T-helper 17 cell (primary cell): ENCODE results near the gene SYMPK. TPM values are rescaled to one million over a fixed set of nuclear protein-coding genes. Genes with fewer than 3 reads are reported as not detected.
"Not testable (repeated sequence)": the region's sequence is repeated elsewhere in the genome, so short reads cannot be mapped to it uniquely, and the experiment has no call there.

Experiments
- ATAC-seq: fragments of 150-1000 bp; cut with Tn5 transposase; 2 replicates; pipeline ENCODE4 v1.10.0; 2021; ENCODE audit warnings: mild to moderate bottlenecking, moderate library complexity
- DNase-seq, 3 donors: peaks; one replicate each; pipeline versions ENCODE4 v3.0.0 to v3.0.0-alpha.2; 2020 to 2021
- H3K9me3 ChIP-seq: one replicate; pipeline ENCODE4 v1.7.0; 2013; ENCODE audit warnings: low read length, mild to moderate bottlenecking; ENCODE audit not compliant: control insufficient read depth, poor library complexity, severe bottlenecking
- H3K27ac Mint-ChIP-seq: one replicate; pipeline ENCODE4 v1.8.0; 2022; ENCODE audit warnings: mild to moderate bottlenecking, moderate library complexity, mixed read lengths
- H3K27me3 Mint-ChIP-seq: one replicate; pipeline ENCODE4 v1.8.0; 2022; ENCODE audit warnings: mixed read lengths
- H3K36me3 Mint-ChIP-seq: one replicate; pipeline ENCODE4 v1.8.0; 2022; ENCODE audit warnings: low read depth, mixed read lengths
- H3K4me1 Mint-ChIP-seq: one replicate; pipeline ENCODE4 v1.8.0; 2022; ENCODE audit warnings: mild to moderate bottlenecking, mixed read lengths
- H3K4me3 Mint-ChIP-seq: one replicate; pipeline ENCODE4 v1.8.0; 2022; ENCODE audit warnings: mild to moderate bottlenecking, moderate library complexity, mixed read lengths
- total RNA-seq, 4 donors: library from RNA in 2 of 4; stranded (reverse) in 2 of 4; gene quantifications; one replicate each; pipeline ENCODE4 v1.2.3 and lab custom pipeline; 2022 to 2026

SYMPK gene
- total RNA-seq, 2 donors from 2014 or later = 75.5 to 81.6 TPM

DNA sequence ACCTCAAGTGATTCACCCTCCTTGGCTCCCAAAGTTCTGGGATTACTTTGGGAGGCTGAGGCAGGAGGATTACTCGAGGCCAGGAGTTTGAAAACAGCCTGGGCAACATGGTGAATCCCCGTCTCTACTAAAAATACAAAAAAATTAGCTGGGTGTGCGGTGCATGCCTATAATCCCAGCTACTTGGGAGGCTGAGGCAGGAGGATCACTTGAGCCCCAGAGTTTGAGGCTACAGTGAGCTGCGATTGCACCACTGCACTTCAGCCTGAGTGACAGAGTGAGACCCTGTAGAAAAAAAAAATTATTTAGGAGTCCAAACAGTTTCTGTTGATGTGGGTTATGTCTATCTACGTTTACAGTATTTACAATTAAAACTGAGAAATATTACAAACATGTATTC lies 7.9 kb upstream of the SYMPK start:
- Mint-ChIP-seq H3K4me3 (no peak overlapping the region), H3K27me3 (peaks cover under 1% of the 10 kb centered on the region), H3K27ac (no peak overlapping the region), H3K36me3 (no peaks in the 10 kb centered on the region), H3K4me1 (peaks cover 5% of the 10 kb centered on the region)
- ATAC-seq = no peak
- H3K9me3 ChIP-seq = no peaks in the 10 kb centered on the region
- no peak for DNase-seq

DNA sequence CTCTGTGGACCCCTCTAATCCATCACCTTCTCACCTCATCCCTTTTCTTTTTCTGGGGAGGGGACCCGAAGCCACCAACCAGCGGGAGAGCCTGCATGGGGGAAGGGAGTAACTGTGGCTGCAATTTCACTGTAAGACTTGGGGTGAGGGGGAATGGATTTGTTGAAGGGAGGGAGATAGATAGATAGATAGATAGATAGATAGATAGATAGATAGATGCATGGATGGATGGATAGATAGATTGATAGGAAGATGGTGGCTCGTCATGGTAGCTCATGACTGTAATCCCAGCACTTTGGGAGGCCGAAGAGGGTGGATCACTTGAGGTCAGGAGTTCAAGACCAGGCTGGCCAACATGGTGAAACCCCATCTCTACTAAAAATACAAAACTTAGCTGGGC lies 4.3 kb upstream of the SYMPK start:
- not testable (repeated sequence) for DNase-seq, H3K9me3 ChIP-seq, H3K36me3 Mint-ChIP-seq, H3K27ac Mint-ChIP-seq, ATAC-seq, H3K4me3 Mint-ChIP-seq
- peaks cover 22% of the 10 kb centered on the region for H3K4me1 Mint-ChIP-seq
- peaks cover 13% of the 10 kb centered on the region for H3K27me3 Mint-ChIP-seq

DNA sequence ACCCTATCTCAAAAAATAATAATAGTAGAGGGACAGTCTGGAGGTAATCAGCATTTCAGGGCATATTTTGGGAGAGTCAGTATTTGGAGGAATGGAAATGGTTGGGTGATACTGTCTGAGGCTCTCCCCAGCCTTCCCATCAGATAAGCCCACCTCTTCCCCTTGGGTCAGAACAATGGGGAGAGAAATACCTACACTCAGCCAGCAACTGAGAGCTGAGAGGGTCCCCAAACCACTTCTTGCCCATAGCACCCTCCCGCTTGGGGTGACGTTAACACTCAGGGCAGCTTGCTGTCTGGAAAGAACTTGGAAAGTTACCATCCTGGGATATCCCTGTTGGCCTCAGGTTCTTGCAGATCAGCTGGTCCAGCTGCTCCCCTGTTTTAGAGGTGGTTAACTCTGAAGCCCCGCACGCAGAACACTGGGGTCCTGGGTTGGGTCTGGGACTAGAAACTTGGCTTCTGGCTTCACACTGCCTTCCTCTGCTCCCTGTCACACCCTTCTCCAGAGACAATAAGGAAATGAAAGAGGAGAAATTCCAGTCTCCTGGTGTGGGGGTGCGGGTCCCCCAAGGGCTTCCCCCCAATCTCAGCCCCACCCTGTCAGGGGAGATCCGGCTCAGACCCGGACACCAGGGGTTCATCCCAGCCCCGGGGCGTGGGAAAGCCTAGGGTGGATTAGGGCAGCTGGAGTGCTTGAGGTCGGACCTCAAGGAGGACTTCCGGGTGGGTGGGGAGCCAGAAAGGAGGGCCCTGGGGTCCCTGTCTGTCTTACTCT lies 3.6 kb upstream of the SYMPK start:
- DNase-seq (no peak), ATAC-seq (no peak)
- H3K36me3 Mint-ChIP-seq = peaks cover 4% of the 10 kb centered on the region
- H3K27ac Mint-ChIP-seq = peak overlapping the region; percentile 24
- no peak overlapping the region for H3K4me3 Mint-ChIP-seq
- peaks cover 13% of the 10 kb centered on the region for H3K27me3 Mint-ChIP-seq
- no peaks in the 10 kb centered on the region for H3K9me3 ChIP-seq
- H3K4me1 Mint-ChIP-seq = peaks cover 26% of the 10 kb centered on the region

DNA sequence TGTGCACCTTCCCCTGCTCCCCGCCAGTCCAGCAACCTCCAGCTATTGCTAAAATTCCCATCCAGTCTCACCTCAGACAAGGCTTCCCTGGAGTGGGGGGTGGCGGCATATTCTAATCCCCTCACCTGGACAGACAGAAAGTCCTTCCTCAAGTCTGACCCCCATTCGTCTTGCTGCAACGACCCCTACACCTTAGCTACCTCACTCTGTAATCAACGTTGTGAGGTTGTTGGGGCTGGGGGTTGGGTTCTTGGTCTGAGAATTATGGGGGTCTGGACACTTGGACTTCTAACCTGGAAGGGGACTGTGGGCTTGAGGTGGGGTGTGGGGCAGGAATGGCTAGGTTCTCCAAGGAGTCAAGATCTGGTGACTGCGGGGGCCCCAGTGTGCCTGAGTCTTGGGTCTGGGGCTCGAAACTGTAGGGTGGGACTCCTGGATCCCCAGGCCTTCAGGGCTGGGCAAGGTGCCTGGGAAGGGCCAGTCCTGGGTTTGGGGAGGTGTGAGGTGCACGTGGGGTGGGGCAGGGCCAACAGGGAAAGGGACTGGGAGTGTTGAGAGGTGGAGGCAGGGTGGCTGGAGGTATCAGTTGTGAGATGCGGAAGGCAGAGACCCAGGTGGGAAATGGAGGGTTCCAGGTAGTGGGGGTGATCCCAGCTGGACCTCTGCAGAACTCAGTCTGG lies 2.5 kb upstream of the SYMPK start:
- H3K4me1 Mint-ChIP-seq = peaks cover 30% of the 10 kb centered on the region
- no peak overlapping the region for H3K27ac Mint-ChIP-seq
- peaks cover 13% of the 10 kb centered on the region for H3K27me3 Mint-ChIP-seq
- H3K4me3 Mint-ChIP-seq = no peak overlapping the region
- DNase-seq (no peak), ATAC-seq (no peak)
- peaks cover 4% of the 10 kb centered on the region for H3K36me3 Mint-ChIP-seq
- no peaks in the 10 kb centered on the region for H3K9me3 ChIP-seq

DNA sequence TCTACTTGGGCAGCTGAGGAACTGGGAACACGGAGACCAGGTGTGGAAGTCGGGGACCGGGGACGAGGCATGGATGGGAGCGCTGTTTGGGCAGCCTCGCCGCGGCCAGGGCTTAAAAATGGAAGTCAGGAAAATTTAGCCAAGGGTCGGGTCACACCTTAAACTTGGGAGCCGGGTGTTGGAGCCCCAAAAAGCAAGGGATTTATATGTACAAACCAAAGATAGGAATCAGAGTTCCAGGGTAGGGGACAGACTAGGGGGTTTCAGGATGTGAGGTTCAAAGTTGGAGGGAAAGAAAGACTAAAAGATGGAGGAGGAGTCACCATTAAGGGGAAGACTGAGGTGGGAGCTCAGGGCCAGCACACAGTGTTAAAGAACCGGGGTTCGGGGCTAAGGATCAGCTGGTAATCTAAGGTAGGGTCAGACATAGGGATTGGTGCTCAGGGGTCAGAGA lies 1.7 kb upstream of the SYMPK start:
- no peaks in the 10 kb centered on the region for H3K9me3 ChIP-seq
- DNase-seq = no peak
- Mint-ChIP-seq H3K4me1 (peaks cover 32% of the 10 kb centered on the region), H3K4me3 (peak overlapping the region; percentile 69), H3K27me3 (peaks cover 13% of the 10 kb centered on the region), H3K36me3 (peaks cover 4% of the 10 kb centered on the region), H3K27ac (no peak overlapping the region)
- ATAC-seq = no peak

DNA sequence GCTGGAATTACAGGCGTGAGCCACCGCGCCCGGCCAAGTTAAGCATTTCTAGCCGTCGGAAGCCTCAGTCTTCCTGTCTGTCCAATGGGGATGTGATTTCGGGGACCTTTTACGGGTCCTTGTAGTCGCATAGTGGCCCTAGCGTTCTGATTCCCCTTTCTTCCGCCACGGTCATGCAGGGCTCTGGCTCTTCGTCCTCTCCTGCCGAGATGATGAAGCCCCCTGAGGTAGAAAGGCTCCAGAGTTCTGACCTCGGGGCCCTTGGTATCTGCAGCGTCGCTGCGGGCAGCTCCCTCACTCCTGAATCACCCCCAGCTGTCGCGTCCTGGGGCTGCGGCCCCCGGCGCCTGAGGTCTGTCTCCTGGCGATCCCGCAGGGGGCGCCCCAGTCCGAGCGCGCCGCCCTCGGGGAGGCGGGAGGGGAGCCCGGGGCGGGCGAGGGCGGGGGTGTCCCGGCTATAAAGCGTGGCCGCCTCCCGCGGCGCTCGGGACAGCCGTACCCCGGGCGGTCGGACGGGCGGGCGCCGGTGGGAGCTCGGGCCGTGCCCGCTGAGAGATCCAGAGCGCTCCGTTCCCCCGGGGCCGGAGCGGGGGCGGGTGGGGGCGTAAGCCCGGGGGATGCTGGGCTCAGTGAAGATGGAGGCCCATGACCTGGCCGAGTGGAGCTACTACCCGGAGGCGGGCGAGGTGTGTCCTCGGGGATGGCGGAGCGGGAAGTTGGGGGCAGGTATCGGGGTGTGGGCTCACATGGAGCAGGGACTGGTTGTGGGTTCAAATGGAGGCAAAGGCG lies 1.1 kb upstream of the SYMPK start, which contains the start of gene FOXA3:
Gene FOXA3, plus strand, starts transcription at position 487 of the 789 bp plus-strand sequence. Its CDS starts 131 bp downstream, at position 618.
- Mint-ChIP-seq H3K27me3 (peaks cover 13% of the 10 kb centered on the region), H3K36me3 (peaks cover 4% of the 10 kb centered on the region), H3K4me3 (peak within 1 kb of the TSS; percentile 100), H3K4me1 (peaks cover 35% of the 10 kb centered on the region), H3K27ac (peak within 1 kb of the TSS; percentile 99)
- peak; percentile 47 to 58 (median 56) for DNase-seq
- peak; percentile 13 for ATAC-seq
- no peaks in the 10 kb centered on the region for H3K9me3 ChIP-seq

DNA sequence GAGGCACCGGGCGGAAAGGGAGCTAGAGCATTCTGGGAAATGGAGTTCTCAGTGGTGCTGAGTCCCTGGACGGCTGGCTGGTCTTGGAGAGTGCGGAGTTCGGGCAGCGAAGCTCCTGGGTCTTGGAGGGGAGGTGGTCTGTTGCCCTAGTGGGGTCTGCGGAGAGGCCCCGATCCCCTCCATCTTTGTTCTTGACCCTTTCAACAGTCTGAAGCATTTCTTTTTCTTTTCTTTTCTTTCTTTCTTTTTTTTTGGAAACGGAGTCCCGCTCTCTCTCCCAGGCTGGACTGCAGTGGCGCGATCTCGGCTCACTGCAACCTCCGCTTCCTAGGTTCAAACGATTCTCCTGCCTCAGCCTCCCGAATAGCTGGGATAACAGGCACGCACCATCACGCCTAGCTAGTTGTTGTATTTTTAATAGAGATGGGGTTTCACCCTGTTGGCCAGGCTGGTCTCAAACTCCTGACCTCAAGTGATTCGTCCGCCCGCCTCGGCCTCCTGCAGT lies 440 bp upstream of the SYMPK start:
- no peak for DNase-seq
- peaks cover 4% of the 10 kb centered on the region for H3K36me3 Mint-ChIP-seq
- no peak for ATAC-seq
- peak overlapping the region; percentile 99 for H3K27ac Mint-ChIP-seq
- no peaks in the 10 kb centered on the region for H3K9me3 ChIP-seq
- H3K27me3 Mint-ChIP-seq = peaks cover 13% of the 10 kb centered on the region
- H3K4me1 Mint-ChIP-seq = peaks cover 35% of the 10 kb centered on the region
- H3K4me3 Mint-ChIP-seq = peak overlapping the region; percentile 100

DNA sequence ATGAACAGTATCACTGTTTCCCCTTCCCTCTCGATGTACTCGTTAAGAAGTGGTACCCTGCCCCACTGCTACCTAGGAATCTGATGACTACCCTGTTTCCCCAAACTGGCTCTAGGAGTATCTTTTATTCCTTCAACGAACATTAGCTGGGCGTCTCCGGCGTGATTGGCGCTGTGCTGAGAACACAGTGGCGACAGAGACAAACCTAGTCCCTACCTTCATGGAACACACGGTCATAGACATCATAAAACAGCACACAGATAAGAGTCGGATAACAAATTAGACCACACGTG lies 730 bp downstream of the SYMPK start:
- Mint-ChIP-seq H3K4me1 (peaks cover 38% of the 10 kb centered on the region), H3K27ac (peak overlapping the region; percentile 99), H3K36me3 (peaks cover 7% of the 10 kb centered on the region), H3K27me3 (peaks cover 13% of the 10 kb centered on the region), H3K4me3 (peak overlapping the region; percentile 100)
- ATAC-seq (no peak), DNase-seq (no peak)
- H3K9me3 ChIP-seq = no peaks in the 10 kb centered on the region

DNA sequence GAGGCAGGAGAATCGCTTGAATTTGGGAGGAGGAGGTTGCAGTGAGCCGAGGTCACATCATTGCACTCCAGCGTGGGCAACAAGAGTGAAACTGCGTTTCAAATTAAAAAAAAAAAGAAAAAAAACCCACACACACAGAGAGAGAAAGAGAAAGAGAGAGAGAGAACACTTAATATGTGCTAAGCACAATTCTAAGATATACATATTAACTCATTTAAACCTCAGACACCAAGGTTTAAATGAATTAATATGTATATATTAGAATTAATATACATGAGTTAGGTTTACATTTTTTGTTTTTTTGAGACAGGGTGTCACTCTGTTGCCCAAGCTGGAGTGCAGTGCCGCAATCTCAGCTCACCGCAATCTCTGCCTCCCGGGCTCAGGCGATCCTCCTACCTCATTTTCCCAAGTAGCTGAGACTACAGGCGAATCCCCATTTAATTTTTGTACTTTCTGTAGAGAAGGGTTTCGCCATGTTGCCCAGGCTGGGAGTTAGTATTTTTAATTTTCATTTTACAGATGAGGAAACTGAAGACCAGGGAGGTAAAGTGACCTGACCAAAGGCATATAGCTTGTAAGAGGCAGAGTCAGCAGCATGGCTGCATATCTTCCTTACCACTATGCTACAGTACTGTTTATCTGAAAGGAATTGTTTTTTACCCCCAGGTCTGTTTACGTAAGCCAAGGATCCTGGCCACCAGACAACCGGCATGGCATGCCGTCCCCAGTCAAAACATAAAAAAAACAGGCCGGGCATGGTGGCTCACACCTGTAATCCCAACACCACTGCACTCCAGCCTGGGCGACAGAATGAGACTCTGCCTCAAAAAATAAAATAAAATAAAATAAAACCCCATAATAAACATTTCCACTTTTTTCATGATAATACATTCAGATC lies 2.3 kb downstream of the SYMPK start:
- H3K9me3 ChIP-seq = no peaks in the 10 kb centered on the region
- Mint-ChIP-seq H3K4me1 (peaks cover 37% of the 10 kb centered on the region), H3K27ac (peak overlapping the region; percentile 99), H3K4me3 (no peak overlapping the region), H3K27me3 (peaks cover 11% of the 10 kb centered on the region), H3K36me3 (peaks cover 7% of the 10 kb centered on the region)
- ATAC-seq = no peak
- no peak for DNase-seq

DNA sequence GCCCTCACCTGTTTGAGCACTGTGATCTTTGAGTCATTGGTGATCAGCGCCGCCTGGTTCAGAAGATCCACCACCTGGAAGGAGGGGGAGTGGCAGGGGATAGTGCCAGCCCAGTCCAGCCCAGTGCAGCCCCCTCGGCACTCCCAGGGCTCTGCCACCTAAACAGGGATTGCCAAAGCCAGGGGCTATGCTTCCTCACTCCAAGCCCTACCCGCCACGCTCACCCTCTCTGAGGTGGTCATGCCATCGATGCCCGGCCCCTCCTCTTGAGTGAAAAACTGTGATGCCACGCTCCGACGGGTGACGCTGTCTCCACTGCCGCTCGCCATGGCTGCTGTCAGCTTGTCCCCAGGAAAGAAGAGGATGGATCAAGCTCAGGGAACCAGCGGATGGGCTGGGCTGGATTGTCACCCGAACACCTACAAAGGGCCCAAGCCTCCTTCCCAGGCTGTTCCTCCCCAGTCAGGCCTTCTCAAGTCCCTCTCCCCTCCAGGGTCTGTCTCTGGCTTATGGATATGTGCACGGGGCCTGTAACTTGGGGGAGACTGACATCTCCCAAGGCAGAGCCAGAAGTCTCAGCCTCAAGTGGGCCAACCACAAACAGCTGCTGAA lies 8.7 kb downstream of the SYMPK start:
- ATAC-seq (no peak), DNase-seq (no peak)
- peaks cover 13% of the 10 kb centered on the region for H3K4me1 Mint-ChIP-seq
- H3K27ac Mint-ChIP-seq = no peak overlapping the region
- H3K36me3 Mint-ChIP-seq = peaks cover 9% of the 10 kb centered on the region
- H3K9me3 ChIP-seq = no peaks in the 10 kb centered on the region
- H3K4me3 Mint-ChIP-seq = no peak overlapping the region
- no peaks in the 10 kb centered on the region for H3K27me3 Mint-ChIP-seq

DNA sequence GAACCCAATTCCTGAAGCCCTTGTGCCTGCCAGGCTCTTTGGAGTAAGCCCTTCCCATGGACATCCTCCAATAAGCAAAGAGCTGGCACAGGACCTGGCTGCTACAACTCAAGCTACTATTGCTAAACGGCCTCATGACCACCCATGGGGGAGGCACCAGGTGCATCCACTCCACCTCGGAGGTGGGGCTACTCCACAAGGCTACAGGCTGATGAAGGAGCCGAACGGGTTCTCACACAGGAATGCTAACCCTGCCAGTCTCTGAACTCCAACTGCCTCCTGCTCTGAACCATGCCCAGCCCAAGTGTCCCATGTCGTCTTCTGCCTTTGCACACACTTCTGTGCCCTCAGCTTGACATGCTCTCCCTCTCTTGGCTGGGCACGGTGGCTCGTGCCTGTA lies 10.0 kb downstream of the SYMPK start:
- ATAC-seq = no peak
- Mint-ChIP-seq H3K36me3 (peaks cover 6% of the 10 kb centered on the region), H3K4me1 (peaks cover 9% of the 10 kb centered on the region), H3K4me3 (no peak overlapping the region), H3K27me3 (no peaks in the 10 kb centered on the region), H3K27ac (no peak overlapping the region)
- H3K9me3 ChIP-seq = no peaks in the 10 kb centered on the region
- no peak for DNase-seq

DNA sequence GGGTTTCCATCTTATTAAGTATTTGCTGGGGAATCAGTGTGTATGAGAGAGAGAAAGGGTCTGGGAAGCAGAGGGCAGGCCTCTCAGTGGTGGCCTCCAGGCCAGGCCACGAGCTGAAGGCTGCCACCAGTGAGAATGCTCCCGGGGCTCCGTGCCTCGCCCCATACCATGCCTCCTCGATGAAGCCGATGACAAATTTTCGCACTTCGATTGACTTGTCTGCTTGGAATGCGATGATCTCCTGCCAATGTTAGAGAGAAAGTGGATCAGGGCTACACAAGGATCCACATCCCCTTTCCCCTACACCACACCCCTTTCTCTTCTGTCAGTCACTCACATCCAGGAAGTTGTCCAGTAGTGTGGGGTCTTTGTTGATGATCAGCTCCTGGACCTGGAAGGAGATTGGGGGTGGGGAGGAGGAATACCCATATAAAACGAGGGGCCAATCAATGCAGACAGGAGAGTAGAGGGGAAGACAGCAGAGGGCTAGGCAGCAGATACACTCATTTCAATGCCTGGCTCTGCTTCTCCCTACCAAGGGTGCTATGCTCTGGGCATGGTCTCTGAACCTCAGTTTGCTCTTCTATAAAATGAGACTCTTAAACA lies 10.7 kb downstream of the SYMPK start:
- ATAC-seq = no peak

More for the DNA sequence above, 10.7 kb downstream of the SYMPK start:
- H3K4me3 Mint-ChIP-seq = no peak overlapping the region
- H3K4me1 Mint-ChIP-seq = peaks cover 9% of the 10 kb centered on the region
- H3K27me3 Mint-ChIP-seq = no peaks in the 10 kb centered on the region
- H3K9me3 ChIP-seq = no peaks in the 10 kb centered on the region
- peaks cover 6% of the 10 kb centered on the region for H3K36me3 Mint-ChIP-seq
- H3K27ac Mint-ChIP-seq = no peak overlapping the region
- no peak for DNase-seq
